Activated CD8-positive, alpha-beta T cell treated with anti-CD3 and anti-CD28 coated beads for 36 hours (primary cell): ENCODE measurements around the gene KCNJ6. TPM values are rescaled to one million over a fixed set of nuclear protein-coding genes. Genes with fewer than 3 reads are reported as not detected.
A peak's percentile ranks its signal among the peaks of the same experiment; 100 is the strongest.

Experiments
- ATAC-seq: fragments of 200-7000 bp; cut with Tn5 transposase; one replicate; pipeline ENCODE4 v1.10.0; 2021; ENCODE audit warnings: mild to moderate bottlenecking, moderate library complexity
- CTCF ChIA-PET: fragments of 350-600 bp; sonication (Branson Sonifier 250); formaldehyde crosslinking; loops from one replicate; lab custom pipeline; 2021; ENCODE audit warnings: antibody characterized with exemption; lab: Charles Lee
- POLR2A ChIA-PET: fragments of 350-600 bp; sonication (Branson Sonifier 250); formaldehyde crosslinking; loops from one replicate; lab custom pipeline; 2021; ENCODE audit warnings: antibody characterized with exemption; lab: Charles Lee
- DNase-seq: peaks from one replicate; pipeline ENCODE4 v3.0.0-alpha.2; 2020
- H3K27ac Mint-ChIP-seq: one replicate; pipeline ENCODE4 v1.8.0; 2021; ENCODE audit warnings: mild to moderate bottlenecking, mixed read lengths
- H3K27me3 Mint-ChIP-seq: one replicate; pipeline ENCODE4 v1.8.0; 2021; ENCODE audit warnings: mixed read lengths
- H3K36me3 Mint-ChIP-seq: one replicate; pipeline ENCODE4 v1.8.0; 2021; ENCODE audit warnings: low read depth, mixed read lengths
- H3K4me1 Mint-ChIP-seq: one replicate; pipeline ENCODE4 v1.8.0; 2021; ENCODE audit warnings: low read depth, mixed read lengths
- H3K4me3 Mint-ChIP-seq: one replicate; pipeline ENCODE4 v1.8.0; 2021; ENCODE audit warnings: mild to moderate bottlenecking, moderate library complexity, mixed read lengths
- H3K9me3 Mint-ChIP-seq: one replicate; pipeline ENCODE4 v1.8.0; 2021; ENCODE audit warnings: mixed read lengths
- intact Hi-C: fragments of 100-400 bp; cut with micrococcal nuclease; formaldehyde crosslinking; loops from one replicate; pipeline ENCODE4 v1.10.0; 2022
- total RNA-seq, 2 experiments: library from RNA; stranded (reverse); gene quantifications; one replicate each; pipeline ENCODE4 v1.2.3, GENCODE V29; 2021
- TF ChIP-seq, protein P1 (sequence below): fragments of 200-600 bp; IDR thresholded peaks from one replicate; pipeline ENCODE4 v1.8.0; 2022; ENCODE audit warnings: antibody characterized with exemption, mild to moderate bottlenecking

KCNJ6 gene
- total RNA-seq, 2 experiments from 2014 or later, result not detected

DNA sequence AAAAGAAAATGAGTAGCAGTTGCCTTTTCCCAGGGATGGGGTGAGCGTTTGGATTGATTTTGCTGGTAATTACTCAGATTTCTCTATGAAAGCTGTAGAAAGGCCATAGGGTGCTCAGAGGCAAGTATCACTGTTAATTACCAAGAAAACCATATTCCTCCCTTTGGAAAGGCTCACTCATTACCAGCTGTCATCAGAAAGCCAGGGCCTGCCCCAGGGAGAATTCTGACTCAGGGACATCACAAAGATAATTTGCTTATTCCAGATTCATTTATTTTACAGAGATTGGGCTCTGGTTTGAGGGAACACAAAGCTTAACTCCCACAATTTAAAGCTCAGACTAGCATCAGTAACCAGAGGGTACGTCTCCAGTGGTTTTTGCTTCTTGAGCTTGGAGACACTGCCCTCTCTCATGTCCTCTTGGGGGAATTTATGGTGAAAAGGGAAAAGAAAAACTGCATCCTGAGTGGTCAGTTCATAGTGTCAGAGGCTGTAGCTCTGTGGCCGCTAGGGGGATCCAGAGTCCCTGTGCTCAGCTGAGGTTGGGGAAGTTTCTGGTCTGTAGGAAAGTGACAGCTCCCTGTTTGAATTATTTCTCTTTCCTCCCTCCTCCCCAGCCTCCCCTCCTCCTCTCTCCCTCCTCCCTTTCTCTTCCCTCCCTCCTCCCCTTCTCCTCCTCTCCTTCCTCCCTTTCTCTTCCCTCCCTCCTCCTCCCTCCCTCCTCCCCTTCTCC is 204.3 kb downstream of the KCNJ6 start:
- no peaks in the 10 kb centered on the region for H3K9me3 Mint-ChIP-seq

DNA sequence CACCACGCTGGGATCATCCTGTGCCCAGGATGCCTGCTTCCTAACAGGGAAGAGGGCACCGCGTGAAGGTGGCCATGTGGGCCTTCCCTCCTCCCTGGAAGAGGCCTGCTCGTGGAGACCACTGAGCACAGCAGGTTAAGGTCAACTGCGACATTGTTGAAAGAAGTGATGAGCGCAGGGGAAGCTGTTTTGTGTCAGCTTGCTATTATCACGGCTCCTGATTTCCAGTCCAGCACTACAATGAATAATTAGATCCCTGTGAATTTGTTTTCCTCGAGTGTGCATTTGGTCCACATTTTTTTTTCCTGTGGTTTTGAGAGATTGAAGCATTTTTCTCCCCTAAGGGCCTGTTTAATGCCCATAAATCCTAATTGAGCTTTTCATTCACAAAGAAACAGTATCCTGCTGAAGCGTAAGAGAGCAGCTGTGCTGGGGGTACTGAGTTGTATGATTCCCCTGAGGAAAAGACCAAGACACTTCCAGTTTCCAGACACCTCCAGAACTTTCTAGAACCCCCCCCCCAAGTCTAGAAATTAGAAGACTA is 204.9 kb downstream of the KCNJ6 start:
- CTCF ChIA-PET, result interaction anchor here (0.7 to 2.5 kb wide), 13 partner anchors 9 to 645 kb away, joined by 3 to 10 read pairs (median 3); no protein-coding TSS in a partner anchor
- DNase-seq (no peak), ATAC-seq (no peak)
- Mint-ChIP-seq H3K4me3 (no peak overlapping the region), H3K9me3 (no peaks in the 10 kb centered on the region), H3K27ac (no peak overlapping the region), H3K36me3 (no peaks in the 10 kb centered on the region), H3K27me3 (peaks cover 21% of the 10 kb centered on the region), H3K4me1 (no peaks in the 10 kb centered on the region)
- POLR2A ChIA-PET, result no interaction called here
- TF ChIP-seq, protein P1, sequence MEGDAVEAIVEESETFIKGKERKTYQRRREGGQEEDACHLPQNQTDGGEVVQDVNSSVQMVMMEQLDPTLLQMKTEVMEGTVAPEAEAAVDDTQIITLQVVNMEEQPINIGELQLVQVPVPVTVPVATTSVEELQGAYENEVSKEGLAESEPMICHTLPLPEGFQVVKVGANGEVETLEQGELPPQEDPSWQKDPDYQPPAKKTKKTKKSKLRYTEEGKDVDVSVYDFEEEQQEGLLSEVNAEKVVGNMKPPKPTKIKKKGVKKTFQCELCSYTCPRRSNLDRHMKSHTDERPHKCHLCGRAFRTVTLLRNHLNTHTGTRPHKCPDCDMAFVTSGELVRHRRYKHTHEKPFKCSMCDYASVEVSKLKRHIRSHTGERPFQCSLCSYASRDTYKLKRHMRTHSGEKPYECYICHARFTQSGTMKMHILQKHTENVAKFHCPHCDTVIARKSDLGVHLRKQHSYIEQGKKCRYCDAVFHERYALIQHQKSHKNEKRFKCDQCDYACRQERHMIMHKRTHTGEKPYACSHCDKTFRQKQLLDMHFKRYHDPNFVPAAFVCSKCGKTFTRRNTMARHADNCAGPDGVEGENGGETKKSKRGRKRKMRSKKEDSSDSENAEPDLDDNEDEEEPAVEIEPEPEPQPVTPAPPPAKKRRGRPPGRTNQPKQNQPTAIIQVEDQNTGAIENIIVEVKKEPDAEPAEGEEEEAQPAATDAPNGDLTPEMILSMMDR, result no peak
- intact Hi-C loops, result loop anchor here (10.0 kb wide), 1 partner anchor 413 kb away; no protein-coding TSS in a partner anchor

More for the DNA sequence above, 204.3 kb downstream of the KCNJ6 start:
- ChIA-PET POLR2A (no interaction called here), CTCF (interaction anchor here (0.5 to 2.5 kb wide), 20 partner anchors 10 to 741 kb away, joined by 3 to 10 read pairs (median 3); no protein-coding TSS in a partner anchor)
- H3K27me3 Mint-ChIP-seq, result peaks cover 23% of the 10 kb centered on the region
- no peaks in the 10 kb centered on the region for H3K36me3 Mint-ChIP-seq
- H3K27ac Mint-ChIP-seq, result no peak overlapping the region
- ATAC-seq (peak; percentile 58), DNase-seq (peak; percentile 75)
- TF ChIP-seq, protein P1, result peak; percentile 75
- intact Hi-C loops, result loop anchor here (10.0 kb wide), 1 partner anchor 413 kb away; no protein-coding TSS in a partner anchor
- H3K4me3 Mint-ChIP-seq, result no peak overlapping the region
- no peaks in the 10 kb centered on the region for H3K4me1 Mint-ChIP-seq

DNA sequence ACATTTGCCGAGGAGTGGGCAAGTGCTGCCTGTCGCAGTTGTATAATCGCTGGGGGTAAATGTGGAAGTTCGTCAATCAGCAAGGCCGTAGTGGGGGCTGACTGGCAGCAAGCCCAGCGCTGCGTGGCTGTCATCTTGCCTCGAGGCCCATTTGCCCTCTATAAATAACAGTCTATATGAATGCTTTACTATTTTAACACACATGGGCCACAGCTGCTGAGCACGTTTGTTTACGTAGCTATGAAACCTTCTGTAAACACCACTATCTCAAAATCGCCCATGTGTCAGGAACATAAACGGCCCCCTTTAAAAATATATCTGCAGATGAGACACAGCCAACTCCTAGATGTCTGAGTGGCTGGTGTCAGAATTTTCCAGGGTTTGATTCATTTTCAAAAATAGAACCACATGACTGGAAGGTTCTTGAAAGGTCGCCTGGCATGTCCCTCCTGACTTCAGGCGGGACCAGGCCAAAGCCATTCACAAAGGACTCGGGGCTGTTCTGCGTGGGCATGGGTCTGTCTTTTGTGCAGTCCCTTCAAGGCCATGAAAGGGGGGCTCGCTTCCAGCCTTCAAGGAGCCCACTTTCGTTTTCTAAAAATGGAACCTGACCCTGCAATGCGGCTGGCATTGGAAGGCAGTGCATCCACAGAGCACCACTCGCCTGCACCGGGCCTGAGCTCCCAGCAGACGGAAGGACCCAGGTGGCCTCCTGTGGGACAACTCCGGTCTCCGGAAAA is 205.5 kb downstream of the KCNJ6 start:
- no peaks in the 10 kb centered on the region for H3K36me3 Mint-ChIP-seq
- no peaks in the 10 kb centered on the region for H3K4me1 Mint-ChIP-seq
- ChIA-PET POLR2A (no interaction called here), CTCF (interaction anchor here (1.1 kb wide), 2 partner anchors 128 to 156 kb away, joined by 3 read pairs; no protein-coding TSS in a partner anchor)
- TF ChIP-seq, protein P1, result no peak
- intact Hi-C loops, result loop anchor here (10.0 kb wide), 1 partner anchor 414 kb away; no protein-coding TSS in a partner anchor
- H3K27me3 Mint-ChIP-seq, result peaks cover 21% of the 10 kb centered on the region
- no peak overlapping the region for H3K27ac Mint-ChIP-seq
- ATAC-seq (no peak), DNase-seq (no peak)
- H3K4me3 Mint-ChIP-seq, result no peak overlapping the region
- no peaks in the 10 kb centered on the region for H3K9me3 Mint-ChIP-seq

DNA sequence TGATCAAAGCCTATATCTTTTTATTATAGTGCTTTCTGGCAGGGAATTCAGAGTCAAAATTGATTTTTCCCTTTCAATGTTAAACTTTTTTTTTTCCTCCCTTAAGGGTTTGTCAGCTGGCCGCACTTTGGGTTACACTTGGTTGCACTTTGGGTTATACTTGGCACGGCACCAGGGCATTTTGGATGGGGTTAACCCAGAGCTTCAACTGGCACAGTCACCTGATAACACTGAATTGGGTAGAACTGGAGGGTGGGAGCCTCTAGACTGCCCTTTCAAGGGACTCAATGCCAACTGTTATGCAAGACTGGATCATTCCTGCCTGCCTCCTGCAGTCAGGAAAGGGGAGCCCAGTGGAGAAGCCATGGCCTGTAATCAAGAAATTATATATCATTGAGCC is 211.5 kb downstream of the KCNJ6 start:
- Mint-ChIP-seq H3K27me3 (peaks cover 12% of the 10 kb centered on the region), H3K27ac (no peak overlapping the region), H3K4me1 (no peaks in the 10 kb centered on the region), H3K36me3 (no peaks in the 10 kb centered on the region), H3K4me3 (no peak overlapping the region), H3K9me3 (no peaks in the 10 kb centered on the region)
- POLR2A ChIA-PET, result interaction anchor here (0.7 kb wide), 1 partner anchor 67 kb away, joined by 3 read pairs; no protein-coding TSS in a partner anchor
- intact Hi-C loops, result no loop called here
- DNase-seq, result no peak
- CTCF ChIA-PET, result interaction anchor here (1.3 to 2.6 kb wide), 3 partner anchors 17 to 652 kb away, joined by 3 to 7 read pairs (median 3); no protein-coding TSS in a partner anchor
- no peak for ATAC-seq
- TF ChIP-seq, protein P1, result no peak
